GM18505 (cell line): ENCODE measurements around the gene COL12A1.

Source experiments
- ATAC-seq: cut with Tn5 transposase; IDR thresholded peaks from one replicate; pipeline ENCODE4 v1.9.1; 2021; ENCODE audit not compliant: unreplicated experiment
- POLR2A ChIP-seq: IDR thresholded peaks from 4 replicates; pipeline ENCODE4 v1.6.1; 2011; ENCODE audit warnings: borderline replicate concordance; ENCODE audit not compliant: insufficient read depth, insufficient read length; ENCODE audit errors: extremely low read depth

COL12A1 gene

GRCh38 chr6:75180864-75181263 lies 25.0 kb downstream of the COL12A1 start:
- TF ChIP-seq POLR2A: no peak
- no peak for ATAC-seq

- no peak for TF ChIP-seq POLR2A
- no peak for ATAC-seq
Measured at GRCh38 chr6:75178757-75179156, 27.1 kb downstream of the COL12A1 start.

GRCh38 chr6:75176076-75176582 lies 29.7 kb downstream of the COL12A1 start:
- TF ChIP-seq POLR2A: no peak
- ATAC-seq: no peak

- ATAC-seq: no peak
- TF ChIP-seq POLR2A: no peak
Measured at GRCh38 chr6:75171986-75172385, 33.9 kb downstream of the COL12A1 start.

GRCh38 chr6:75171567-75171966 lies 34.3 kb downstream of the COL12A1 start:
- TF ChIP-seq POLR2A: no peak
- no peak for ATAC-seq

GRCh38 chr6:75170691-75171560 lies 34.9 kb downstream of the COL12A1 start:
- no peak for ATAC-seq
- no peak for TF ChIP-seq POLR2A

GRCh38 chr6:75169689-75170586 lies 35.9 kb downstream of the COL12A1 start:
- ATAC-seq: no peak
- TF ChIP-seq POLR2A: no peak

GRCh38 chr6:75167851-75168250 lies 38.0 kb downstream of the COL12A1 start:
- TF ChIP-seq POLR2A: no peak
- no peak for ATAC-seq

GRCh38 chr6:75167325-75167724 lies 38.5 kb downstream of the COL12A1 start:
- no peak for ATAC-seq

GRCh38 chr6:75166773-75167172 lies 39.1 kb downstream of the COL12A1 start:
- no peak for ATAC-seq
- TF ChIP-seq POLR2A: no peak

More at GRCh38 chr6:75167325-75167724, 38.5 kb downstream of the COL12A1 start:
- no peak for TF ChIP-seq POLR2A

GRCh38 chr6:75166236-75166635 lies 39.6 kb downstream of the COL12A1 start:
- no peak for ATAC-seq
- no peak for TF ChIP-seq POLR2A

GRCh38 chr6:75158176-75158575 lies 47.7 kb downstream of the COL12A1 start:
- no peak for TF ChIP-seq POLR2A
- no peak for ATAC-seq

- no peak for ATAC-seq
- no peak for TF ChIP-seq POLR2A
Measured at GRCh38 chr6:75157336-75157735, 48.5 kb downstream of the COL12A1 start.

- no peak for TF ChIP-seq POLR2A
- no peak for ATAC-seq
Measured at GRCh38 chr6:75156186-75156878, 49.5 kb downstream of the COL12A1 start.

GRCh38 chr6:75155631-75156030 lies 50.2 kb downstream of the COL12A1 start:
- no peak for ATAC-seq
- TF ChIP-seq POLR2A: no peak
